Kidney (tissue), 14 donors: ENCODE measurements around the gene ARID1B. TPM values are rescaled to one million over a fixed set of nuclear protein-coding genes. Genes with fewer than 3 reads are reported as not detected.

ENCODE experiments used
- DNase-seq, 5 donors: peaks; one replicate each; pipeline ENCODE4 v3.0.0-alpha.2; 2013 to 2020
- FAIRE-seq: peaks from 2 replicates; lab custom pipeline; 2012; peaks lifted over from hg19 to GRCh38; lab: Jason Lieb, UNC
- H3K27ac ChIP-seq, 2 donors: one replicate each; pipeline ENCODE4 v1.7.0; 2013; ENCODE audit warnings: low read depth in 2 of 2, low read length in 2 of 2, inconsistent platforms in 1 of 2
- H3K27me3 ChIP-seq: one replicate; pipeline ENCODE4 v1.7.1; 2013; ENCODE audit warnings: low read length, inconsistent platforms; ENCODE audit not compliant: control insufficient read depth, insufficient read depth
- H3K36me3 ChIP-seq, 3 donors: one replicate each; pipeline versions ENCODE4 v1.7.0 to v1.7.1; 2013; ENCODE audit warnings: low read length in 3 of 3, control low read depth in 1 of 3, inconsistent platforms in 1 of 3; ENCODE audit not compliant: insufficient read depth in 3 of 3, control insufficient read depth in 2 of 3
- H3K4me1 ChIP-seq, 3 donors: one replicate each; pipeline versions ENCODE4 v1.7.0 to v1.7.1; 2013; ENCODE audit warnings: low read length in 3 of 3, inconsistent platforms in 1 of 3, low read depth in 1 of 3; ENCODE audit not compliant: control insufficient read depth in 2 of 3, insufficient read depth in 2 of 3
- H3K4me3 ChIP-seq, 3 donors: one replicate each; pipeline versions ENCODE4 v1.7.0 to v1.8.1; 2013; ENCODE audit warnings: low read length in 3 of 3, control low read depth in 1 of 3, inconsistent platforms in 1 of 3
- H3K9ac ChIP-seq, 3 donors: one replicate each; pipeline versions ENCODE4 v1.7.0 to v1.7.1; 2013; ENCODE audit warnings: low read length in 3 of 3, control low read depth in 1 of 3, inconsistent platforms in 1 of 3
- H3K9me3 ChIP-seq, 3 donors: one replicate each; pipeline versions ENCODE4 v1.7.0 to v1.7.1; 2013; ENCODE audit warnings: low read length in 3 of 3, control low read depth in 1 of 3, inconsistent platforms in 1 of 3; ENCODE audit not compliant: control insufficient read depth in 2 of 3, insufficient read depth in 1 of 3
- CTCF ChIP-seq: IDR thresholded peaks from 3 replicates; pipeline ENCODE4 v1.5.1; 2012; ENCODE audit warnings: mild to moderate bottlenecking, moderate library complexity, borderline replicate concordance; ENCODE audit not compliant: insufficient read depth; ENCODE audit errors: extremely low read depth
- intact Hi-C: fragments of 100-400 bp; cut with DNase I; formaldehyde crosslinking; loops from one replicate; pipeline ENCODE4 v1.11.1; 2022
- polyA plus RNA-seq: library from polyadenylated mRNA; stranded (reverse); fragments of 350-450 nt; fragmentation: Illumina TruSeq; extraction: RNeasy Lipid Tissue Mini Kit (QIAGEN cat#74804); gene quantifications from one replicate; pipeline ENCODE4 v1.2.3, GENCODE V29; 2014; ENCODE audit warnings: low read depth, low replicate concordance; ENCODE audit not compliant: insufficient read depth
- total RNA-seq: library from RNA; stranded (reverse); fragmentation: NEBNext Ultra II Directional; extraction: Animal tissue kit (Norgen Biotek cat#: 25700); gene quantifications from one replicate; pipeline ENCODE4 v1.2.1, GENCODE V29; 2021
- donor health status: control.
- donor health status: control.
- donor health status: control.
- donor health status: control.
- donor health status: control.
- donor health status: DM: yes; HTN: yes; CAD: no.
- donor health status: Normal renal cell carcinoma (clear cell type).

ARID1B gene
- total and polyA plus RNA-seq, 2 donors from 2014 or later, result 16.4 to 110 TPM

- FAIRE-seq (no peak), DNase-seq (no peak)
- TF ChIP-seq CTCF, result no peak
- Histone ChIP-seq H3K4me3 (no peak overlapping the region), H3K27ac (peak overlapping the region in 1 of 2 donors; percentile 24), H3K27me3 (no peaks in the 10 kb centered on the region), H3K9ac (no peak overlapping the region), H3K36me3 (no peaks in the 10 kb centered on the region), H3K9me3 (no peaks in the 10 kb centered on the region), H3K4me1 (no peaks in the 10 kb centered on the region)
- intact Hi-C loops, result no loop called here
These were observed 236.6 kb downstream of the ARID1B start for GRCh38 chr6:157013649-157014304.

- intact Hi-C loops, result no loop called here
- no peak for FAIRE-seq
- TF ChIP-seq CTCF, result no peak
These were observed 237.7 kb downstream of the ARID1B start for GRCh38 chr6:157014871-157015270.

GRCh38 chr6:157017022-157017421 is 239.8 kb downstream of the ARID1B start:
- Histone ChIP-seq H3K4me1 (peaks cover 0 to 6% (median 2%) of the 10 kb centered on the region in 3 donors), H3K4me3 (no peak overlapping the region), H3K36me3 (no peaks in the 10 kb centered on the region), H3K27me3 (no peaks in the 10 kb centered on the region), H3K27ac (no peak overlapping the region), H3K9ac (no peak overlapping the region), H3K9me3 (no peaks in the 10 kb centered on the region)
- intact Hi-C loops, result no loop called here
- no peak for TF ChIP-seq CTCF
- DNase-seq (no peak), FAIRE-seq (no peak)

More at GRCh38 chr6:157014871-157015270, 237.7 kb downstream of the ARID1B start:
- H3K9me3 ChIP-seq, result no peaks in the 10 kb centered on the region
- H3K27ac ChIP-seq, result no peak overlapping the region
- H3K36me3 ChIP-seq, result no peaks in the 10 kb centered on the region
- H3K4me1 ChIP-seq, result peaks cover 0 to 2% (median 0%) of the 10 kb centered on the region in 3 donors
- no peak for DNase-seq
- no peak overlapping the region for H3K9ac ChIP-seq
- no peaks in the 10 kb centered on the region for H3K27me3 ChIP-seq
- no peak overlapping the region for H3K4me3 ChIP-seq
